GM18498 (cell line): Measurements from ENCODE around the gene GOLGA1.
"Not testable (repeated sequence)": the region's sequence is repeated elsewhere in the genome, so short reads cannot be mapped to it uniquely, and the experiment has no call there.

Source experiments
- ATAC-seq: cut with Tn5 transposase; IDR thresholded peaks from one replicate; pipeline ENCODE4 v1.9.1; 2021; ENCODE audit warnings: mild to moderate bottlenecking, moderate library complexity; ENCODE audit not compliant: unreplicated experiment

GOLGA1 gene

DNA sequence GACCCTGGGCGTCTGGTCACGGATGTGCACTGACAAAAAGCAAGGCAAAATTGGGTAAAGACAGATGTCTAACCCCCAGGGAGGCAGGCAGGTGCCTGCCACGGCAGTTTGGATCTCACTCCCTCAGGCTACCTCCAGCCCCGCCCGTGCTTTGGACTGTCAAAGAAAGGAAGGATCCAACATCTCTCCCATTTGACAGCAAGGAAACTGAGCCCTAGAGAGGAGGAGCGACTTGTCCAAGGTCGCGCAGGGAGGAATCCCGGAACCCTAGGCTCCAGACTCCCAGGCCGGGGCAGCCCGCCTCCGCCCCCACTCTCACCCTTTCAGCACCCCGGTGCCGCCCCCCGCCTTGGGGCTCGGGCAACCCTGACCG lies 376 bp downstream of the GOLGA1 start:
- peak; percentile 50 for ATAC-seq

DNA sequence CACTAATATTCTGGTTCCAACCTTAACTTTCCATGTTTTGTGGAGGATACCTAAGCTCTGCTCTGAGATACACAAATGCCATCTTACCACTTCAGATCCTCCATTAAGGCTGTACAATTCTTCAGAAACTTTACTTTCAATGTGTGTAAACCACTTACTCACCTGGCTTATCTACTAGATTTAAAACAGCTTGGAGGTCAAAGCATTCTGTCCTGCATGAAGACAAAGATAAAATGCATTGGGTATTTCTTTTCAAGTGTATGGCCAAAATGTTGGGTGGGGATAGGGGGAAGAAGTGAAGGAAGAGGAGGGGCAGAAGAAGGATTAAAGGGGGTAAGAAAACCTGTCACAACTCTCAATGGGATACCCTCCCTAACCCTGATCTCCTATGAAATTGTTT lies 939 bp downstream of the GOLGA1 start:
- ATAC-seq, result no peak

DNA sequence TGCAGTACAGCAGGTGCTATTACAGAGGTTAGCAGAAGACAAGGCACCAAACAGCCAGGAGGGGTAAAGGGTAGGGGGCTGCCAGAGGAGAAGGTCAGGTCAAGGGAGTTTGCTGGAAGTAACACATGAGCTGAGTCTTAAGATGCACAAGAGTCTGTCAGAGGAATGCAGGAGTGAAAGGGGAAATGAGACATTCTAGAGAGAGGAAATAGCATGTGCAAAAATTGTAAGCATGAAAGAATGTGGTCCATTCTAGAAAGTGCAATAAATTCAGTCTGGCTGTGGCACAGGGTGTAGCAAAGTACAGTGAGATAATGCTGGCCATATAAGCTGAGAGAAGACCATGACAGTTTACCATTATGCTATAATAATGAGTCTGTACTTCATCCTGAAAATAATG lies 6.6 kb downstream of the GOLGA1 start:
- no peak for ATAC-seq

DNA sequence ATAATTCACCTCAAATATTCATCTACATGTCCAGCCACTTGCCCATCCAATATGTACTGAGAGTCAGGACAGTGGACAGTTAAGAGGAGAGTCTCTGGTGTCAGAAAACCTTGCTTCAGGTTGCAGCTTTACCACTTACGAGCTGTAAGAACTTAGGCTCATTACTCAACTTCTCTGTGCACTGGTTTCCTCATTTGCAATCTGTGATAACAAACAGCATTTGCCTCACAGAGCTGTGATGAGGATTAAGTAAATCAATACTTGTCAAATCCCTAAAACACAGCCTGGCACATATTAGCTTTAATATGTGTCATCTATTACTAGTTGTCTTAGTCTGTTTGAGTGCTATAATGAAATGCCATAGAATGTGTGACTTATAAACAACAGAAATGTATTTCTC lies 8.6 kb downstream of the GOLGA1 start:
- ATAC-seq, result no peak

DNA sequence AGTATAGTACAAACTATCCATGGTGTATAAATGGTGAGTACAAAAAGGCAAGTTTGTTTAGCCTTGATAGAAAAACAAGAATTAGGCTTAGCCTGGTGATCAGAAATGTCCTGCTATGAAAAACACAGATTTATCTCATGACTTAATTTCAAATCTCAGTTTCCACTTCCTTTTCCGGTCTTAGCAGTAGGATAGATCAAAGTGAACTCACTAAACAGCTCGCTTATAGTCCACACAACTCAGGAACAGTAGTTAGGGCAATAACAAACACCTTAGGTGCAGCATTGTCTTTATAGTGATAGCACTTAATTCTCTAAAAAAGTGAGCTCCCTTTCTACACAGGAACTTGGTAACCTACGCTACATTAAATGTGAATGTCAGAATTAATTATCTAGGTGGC lies 11.4 kb downstream of the GOLGA1 start:
- ATAC-seq, result no peak

DNA sequence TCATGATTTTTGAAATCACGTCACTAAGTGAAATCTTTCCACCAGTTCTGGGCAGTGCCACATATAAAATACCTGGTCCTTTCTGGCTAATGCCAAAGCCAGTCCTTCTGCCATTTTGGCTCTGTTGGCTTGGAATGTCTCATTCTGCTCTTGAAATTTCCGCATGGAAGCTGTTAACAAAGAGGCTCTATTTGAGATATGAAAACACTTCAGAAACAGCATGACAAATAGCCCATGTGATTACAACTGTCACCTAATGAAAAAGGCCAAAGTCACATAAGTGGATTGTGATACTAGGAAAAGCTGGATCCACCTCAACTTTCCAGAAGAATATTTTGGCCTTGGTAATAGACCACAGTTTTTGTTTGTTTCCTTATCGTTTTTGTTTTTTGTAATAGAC lies 12.8 kb downstream of the GOLGA1 start:
- ATAC-seq, result no peak

DNA sequence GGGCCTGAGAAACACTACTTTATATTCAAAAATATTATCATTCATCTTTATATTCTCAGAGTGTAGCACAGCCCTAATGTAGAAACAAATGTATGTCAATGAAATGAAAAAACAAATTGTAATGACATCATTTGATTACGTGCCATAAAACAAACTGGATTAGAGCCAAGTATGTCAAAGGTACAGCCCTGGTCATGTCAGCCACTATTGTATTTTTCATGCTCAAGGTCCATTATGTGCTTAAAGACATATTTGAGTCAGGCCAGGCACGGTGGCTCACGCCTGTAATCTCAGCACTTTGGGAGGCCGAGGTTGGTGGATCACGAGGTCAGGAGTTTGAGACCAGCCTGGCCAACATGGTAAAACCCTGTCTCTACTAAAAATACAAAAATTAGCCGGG lies 20.5 kb downstream of the GOLGA1 start:
- not testable (repeated sequence) for ATAC-seq

DNA sequence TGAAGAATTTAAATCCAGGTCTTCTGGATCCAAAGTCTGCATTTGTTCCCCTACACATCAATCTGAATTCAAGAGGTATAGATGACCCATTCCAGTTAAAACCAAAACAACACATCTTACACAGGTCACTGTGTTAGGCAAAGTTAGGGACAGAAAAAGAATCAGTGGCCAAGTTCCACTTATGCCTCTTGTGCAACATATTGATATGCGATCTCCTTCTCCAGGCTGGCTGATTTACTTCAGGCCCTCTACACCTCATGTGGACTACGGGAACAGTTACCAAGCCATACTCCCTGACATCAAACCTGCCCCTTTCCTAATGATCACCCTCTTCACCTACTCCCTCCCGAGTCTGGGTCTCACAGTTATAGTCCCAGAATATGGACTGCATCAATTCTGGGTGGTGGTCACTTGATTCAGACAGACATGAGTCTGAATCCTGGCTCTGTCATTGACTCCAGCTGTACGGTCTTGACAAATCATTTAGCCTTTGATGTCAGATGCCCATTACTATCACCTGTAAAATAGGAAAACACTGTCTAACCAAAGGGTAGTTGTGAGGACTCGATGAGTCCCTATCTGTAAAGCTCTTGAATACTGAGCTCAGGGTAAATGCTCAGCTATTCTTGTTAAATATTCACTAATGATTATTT lies 26.0 kb downstream of the GOLGA1 start:
- no peak for ATAC-seq

DNA sequence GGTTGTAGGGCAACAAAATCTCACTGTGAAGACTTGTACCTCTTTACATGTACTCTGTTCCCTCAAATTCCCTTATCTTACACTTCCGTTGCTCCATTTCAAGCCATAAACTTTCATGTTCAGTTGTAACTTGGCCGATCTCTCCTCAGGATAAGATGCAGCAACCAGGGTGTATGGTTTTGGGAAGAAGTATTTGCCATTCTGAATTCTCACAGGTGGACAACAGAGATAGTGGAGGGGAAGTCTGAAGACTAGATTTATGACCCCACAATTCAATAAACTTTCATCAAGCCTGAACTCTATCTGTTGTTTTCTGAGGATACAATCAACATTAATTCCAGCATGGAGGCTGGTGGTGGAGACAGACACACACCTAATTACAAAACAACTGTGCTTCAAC lies 27.5 kb downstream of the GOLGA1 start:
- no peak for ATAC-seq

DNA sequence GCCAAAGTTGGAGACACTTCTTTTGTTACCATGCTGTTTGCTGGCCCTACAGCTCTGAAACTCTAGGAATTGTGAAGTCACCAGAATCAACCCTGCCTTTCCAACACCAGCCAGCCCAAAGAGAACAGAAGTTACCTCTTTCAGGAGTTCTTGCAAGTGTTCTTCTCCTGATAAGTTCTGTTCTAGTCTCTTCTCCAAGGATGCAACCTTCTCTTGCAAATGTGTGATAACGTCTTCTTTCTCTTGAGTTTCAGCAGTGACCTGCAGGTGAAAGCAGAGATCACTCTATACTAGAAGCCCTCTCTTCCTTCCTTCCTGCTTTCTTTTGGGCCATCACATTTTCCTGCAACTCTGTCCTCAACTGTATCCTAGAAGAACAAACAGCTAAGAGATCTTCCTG lies 29.1 kb downstream of the GOLGA1 start:
- ATAC-seq, result no peak

DNA sequence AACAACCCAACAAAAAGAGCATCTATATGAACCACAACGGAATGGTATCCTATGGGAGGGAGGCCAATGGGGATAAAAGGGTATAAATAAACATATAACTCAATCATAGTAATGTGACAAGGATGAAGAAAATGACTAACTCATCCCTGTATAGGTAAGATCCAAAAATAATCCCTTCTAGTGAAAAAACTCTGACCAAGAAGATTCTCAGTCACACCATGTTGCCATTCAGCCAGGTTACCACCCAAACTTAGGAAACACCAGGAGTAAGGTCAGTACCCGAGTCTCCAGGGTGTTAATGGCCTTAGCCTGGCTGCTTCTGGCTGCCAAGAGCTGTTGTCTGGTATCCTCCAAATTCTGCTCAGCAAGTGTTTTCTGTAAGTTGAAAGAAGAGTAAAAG lies 32.8 kb downstream of the GOLGA1 start:
- no peak for ATAC-seq

DNA sequence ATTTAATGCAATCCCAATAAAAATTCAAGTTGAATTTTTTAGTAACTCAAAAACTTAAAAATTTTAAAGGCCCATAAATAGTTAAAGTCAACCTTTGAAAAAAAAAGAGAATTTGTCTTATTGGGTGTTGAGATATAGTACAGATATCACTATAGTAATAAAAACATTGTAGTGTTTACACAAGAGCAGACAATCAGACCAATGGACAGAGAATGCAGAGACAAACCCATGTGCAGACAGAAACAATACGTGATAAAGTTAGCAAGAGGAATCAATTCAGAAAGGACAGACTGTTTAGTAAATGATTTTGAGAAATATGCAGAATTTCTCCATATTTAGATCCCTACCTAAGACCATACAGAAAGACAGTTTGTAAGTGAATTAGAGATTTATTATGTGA lies 33.9 kb downstream of the GOLGA1 start:
- ATAC-seq, result no peak

DNA sequence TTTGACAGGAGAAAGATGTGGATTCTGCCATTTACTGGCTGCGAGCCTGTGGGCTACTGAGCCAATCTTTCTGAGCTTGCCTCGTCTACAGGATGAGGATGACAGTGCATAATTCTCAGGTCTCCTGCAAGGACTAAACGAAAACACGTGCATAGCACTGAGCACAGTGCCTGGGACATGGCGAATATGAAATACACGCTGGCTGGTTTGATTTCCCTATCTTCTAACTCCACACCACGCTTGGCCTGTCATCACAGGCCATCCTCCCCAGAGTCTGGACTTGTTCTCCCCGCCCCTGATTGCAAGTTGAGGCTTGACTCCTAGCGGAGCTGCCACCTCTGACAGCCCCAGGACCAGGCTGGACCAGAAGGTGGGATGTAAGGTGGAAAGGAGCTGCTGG lies 41.0 kb downstream of the GOLGA1 start:
- no peak for ATAC-seq

DNA sequence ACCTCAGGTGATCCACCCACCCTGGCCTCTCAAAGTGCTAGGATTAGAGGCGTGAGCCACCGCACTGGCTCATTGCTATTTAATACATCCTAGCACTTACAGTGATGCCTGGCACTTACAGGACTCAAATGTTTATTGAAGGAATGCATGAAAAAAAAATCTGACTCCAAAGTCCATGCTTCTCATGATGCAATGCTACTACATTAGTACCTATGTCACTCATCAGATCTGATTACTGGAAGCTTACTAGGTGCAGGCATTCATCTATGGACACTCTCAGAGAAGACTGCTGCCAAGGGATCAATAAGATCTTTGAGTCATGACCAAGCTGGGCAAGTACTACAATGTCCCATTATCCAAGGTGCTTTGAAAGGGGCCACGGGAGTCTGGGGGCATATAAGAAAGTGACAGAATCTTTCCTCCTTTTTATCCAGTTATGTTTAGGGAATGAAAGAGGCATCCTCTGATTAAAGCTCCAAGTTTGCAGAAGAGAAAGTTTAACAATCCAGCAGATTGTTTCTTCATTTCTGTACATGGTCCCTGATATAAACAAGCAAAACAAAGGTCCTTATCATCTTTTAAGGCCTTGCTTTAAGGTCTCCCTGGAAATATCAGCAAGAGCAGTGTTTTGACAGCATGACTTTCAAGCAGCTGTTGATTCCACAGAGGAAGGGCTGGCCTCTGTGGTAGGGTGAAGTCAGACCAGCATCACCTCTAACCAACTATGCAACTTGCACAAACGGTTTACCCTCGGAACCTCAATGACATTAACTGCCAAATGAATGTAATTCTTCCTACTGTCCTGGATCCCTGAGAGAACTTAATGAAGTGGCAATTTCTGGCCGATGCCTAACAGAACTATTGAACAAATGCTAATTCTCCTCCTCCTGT lies 43.1 kb downstream of the GOLGA1 start:
- ATAC-seq, result no peak

DNA sequence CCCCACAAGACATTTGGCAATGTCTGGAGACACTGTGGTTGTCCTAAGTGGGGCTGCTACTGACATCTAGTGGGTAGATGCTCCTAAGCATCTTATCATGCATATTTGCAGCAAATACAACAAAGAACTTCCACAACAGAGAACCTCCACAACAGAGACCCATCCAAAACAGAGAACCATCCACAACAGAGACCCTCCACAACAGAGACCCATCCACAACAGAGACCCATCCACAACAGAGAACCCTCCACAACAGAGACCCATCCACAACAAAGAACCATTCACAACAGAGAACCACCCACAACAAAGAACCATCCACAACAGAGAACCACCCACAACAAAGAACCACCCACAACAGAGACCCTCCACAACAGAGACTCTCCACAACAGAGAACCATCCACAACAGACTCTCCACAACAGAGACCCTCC lies 46.1 kb downstream of the GOLGA1 start:
- no peak for ATAC-seq

DNA sequence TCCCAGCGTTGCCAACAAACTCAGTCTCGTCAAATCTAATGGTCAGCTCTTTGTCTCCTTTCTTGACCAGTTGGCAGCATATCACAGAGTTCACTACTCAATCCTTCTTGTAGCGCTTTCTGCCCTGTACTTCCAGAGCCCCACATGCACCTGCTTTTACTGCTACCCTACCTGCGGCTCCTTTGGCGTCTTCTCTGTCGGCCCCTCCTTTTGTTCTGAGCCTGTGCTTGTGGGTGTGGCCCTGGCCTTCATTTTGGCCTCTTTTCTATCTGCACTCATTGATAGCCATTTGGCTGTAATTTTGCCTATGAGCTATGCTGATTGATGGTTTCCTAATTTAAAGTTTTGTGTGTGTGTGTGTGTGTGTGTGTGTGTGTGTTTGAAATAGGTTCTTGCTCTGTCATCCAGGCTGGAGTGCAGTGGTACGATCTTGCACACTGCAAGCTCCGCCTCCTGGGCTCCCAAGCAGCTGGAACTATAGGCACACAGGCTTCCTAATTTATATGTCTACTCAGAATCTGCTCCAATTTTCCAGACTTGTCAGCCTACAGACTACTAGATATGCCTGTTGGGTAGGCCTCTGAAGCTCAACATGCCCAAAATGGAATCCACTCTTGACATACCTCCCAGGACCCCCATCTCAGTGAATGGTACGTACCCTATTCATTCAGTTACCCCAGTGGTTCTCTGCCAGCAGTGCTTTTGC lies 46.7 kb downstream of the GOLGA1 start:
- ATAC-seq, result no peak

DNA sequence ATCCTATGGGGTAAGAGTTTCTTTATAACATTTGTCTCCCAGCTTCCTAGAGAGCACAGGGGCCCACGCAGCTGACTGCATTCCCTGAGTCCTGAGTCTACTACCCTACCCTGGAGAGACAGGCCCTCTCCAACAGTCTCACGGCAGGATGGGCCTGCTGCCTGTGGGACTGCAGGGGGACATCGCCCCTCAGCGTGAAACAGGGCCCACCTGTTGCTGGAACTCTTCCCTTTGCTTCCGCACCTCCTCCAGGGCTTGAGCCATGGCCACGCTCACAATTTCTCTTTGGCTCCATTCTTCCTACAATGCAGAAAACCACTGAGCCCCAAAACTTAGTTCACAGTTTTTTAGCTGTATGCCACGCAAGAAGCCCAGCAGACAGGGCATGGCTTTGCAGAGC lies 50.7 kb downstream of the GOLGA1 start:
- ATAC-seq, result no peak

DNA sequence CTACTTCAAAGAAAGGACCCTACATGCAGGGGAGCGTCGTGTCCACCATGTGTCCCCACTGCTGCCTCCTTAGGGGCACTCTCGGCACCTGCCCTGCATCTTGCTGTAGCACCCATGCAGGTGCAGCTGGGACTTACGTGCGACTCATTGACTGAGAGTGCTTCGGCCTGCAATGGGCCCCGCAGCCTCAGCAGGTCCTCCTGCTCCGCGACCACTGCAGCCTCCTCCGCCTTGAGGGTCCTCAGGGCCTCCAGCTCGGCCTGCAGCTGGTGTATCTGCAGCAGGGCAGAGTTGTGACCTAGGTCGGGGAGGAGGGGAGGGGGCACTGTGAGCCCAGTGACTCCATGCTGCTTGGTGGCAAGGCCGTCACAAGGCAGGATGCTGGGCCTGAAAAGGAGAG lies 51.9 kb downstream of the GOLGA1 start:
- no peak for ATAC-seq

DNA sequence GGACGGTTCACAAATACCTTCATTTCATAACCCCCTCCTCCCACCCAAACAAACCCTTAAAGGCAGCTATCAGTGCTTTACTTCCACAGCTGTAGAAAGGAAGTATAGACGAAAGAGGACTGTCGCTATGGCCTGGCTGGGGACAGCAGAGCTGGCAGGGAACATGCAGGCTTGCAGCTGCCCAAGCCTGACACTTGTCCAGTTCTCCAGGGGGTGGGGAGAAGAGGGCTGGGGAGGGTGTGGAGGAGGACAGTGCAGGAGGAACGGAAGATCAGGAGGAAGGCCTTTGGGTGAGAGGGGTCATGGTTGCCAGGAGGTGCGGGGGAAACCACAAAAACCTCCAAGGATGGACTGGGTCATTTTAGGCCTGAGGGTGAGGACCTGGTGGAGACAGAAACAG lies 53.1 kb downstream of the GOLGA1 start:
- ATAC-seq, result no peak

DNA sequence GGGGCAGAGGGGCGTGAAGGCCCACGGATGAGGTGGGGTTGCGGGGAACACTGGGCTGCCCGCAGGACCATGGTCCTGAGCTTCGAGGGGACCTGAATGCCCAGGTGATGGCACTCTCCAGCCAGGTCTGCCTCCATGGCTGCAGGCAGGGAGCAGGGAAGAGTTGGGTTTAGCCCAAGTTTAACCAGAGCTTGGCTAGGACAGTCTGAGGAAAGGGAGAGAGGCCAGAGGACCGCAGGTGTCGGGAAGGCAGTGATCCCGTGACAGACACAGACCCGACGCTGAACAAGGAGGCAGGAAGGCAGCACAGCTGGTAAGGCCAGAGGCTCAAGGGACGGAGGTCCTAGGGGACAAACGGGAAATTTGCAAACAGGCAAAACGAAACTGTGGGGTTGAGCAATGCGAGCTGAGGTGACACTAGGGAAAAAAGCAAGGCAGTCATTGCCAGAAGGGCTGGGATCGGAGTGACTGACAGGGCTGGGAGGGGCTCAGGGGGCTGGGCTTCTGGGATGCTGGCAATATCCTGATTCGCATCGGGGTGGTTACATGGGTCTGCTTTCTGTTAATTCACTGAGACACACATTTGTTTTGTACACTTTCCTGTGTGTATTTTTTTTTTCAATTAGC lies 53.9 kb downstream of the GOLGA1 start:
- no peak for ATAC-seq

DNA sequence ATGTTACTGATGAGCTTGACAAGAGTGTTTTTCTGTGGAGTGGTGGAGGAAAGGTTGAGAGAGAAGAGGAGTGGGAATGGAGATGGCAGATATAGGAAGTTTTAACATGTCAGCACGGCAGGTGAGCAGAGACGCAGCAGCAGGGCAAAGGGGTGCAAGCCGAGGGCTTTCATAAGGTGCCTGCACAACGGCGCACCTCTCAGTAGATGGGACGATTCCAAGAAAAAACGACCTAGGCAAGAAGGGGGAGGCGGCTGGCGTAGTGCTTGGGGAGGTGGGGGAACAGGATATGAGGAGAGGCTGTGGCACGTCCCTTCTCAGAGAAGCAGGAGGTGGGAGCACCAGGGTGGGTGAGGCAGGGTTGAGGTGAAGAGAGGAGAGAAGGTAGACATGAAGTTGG lies 54.4 kb downstream of the GOLGA1 start:
- ATAC-seq, result no peak

DNA sequence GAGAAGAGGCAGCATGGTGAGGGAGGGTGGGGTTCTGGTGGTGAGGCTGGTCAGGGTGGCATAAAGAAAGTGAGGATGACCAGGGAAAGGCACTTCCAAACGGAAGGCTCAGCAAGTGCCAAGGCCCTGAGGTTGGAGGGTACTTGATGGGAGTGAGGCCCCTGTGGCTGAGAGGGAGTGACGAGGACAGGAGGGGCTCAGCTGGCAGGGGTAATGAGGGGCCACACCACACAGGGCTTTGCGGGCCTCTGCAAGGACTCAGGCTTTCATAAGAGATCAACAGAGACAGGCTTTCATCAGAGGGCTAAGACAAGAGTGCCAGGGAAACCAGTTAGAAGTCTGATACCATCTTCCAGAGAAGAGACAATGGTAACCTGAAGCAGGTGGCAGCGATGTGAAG lies 55.3 kb downstream of the GOLGA1 start:
- ATAC-seq, result no peak
